ENCODE results near the gene KCNQ2.
"Not testable (repeated sequence)": the region's sequence is repeated elsewhere in the genome, so short reads cannot be mapped to it uniquely, and the experiment has no call there.

KCNQ2 gene

DNA sequence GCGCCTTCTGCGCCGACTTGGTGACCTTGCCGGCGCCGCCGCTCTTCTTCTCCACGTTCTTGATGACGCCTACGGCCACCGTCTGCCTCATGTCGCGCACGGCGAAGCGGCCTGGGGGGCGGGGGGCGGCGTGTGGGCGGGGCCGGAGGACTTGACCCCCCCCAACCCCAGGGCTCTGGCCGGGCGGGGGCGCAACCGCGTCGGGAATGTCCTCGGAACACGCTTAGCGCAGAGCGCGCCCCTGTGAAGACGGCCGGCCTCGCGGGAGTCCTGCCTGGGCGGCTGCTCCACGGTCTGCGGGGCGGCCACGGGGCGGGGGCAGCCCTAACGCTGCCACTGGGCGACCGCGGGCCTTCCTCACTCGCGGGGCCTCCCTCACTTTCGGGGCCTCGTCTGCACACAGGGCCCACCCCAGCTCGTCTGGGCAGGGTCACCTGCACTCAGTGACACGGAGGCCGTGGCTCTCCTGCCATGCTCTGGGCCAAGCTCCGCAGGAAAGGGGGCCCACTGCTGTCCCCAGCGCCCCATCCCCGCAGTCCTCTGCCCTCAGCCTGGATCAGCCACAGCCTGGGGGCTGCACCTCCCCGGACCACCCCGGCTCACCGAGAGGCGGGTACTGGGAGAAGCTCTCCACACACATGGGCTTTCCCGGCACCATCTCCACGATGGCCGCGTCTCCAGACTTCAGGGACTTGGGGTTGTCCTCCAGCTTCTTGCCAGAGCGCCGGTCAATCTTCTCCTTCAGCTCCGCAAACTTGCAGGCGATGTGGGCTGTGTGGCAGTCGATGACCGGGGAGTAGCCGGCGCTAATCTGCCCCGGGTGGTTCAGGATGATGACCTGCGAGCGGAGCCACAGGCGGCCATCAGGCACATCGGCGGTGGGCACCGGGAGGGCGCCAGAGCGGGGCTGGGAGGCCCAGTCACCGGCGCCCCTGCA lies 16.1 kb upstream of the KCNQ2 start:
- DNase-seq: no peak

DNA sequence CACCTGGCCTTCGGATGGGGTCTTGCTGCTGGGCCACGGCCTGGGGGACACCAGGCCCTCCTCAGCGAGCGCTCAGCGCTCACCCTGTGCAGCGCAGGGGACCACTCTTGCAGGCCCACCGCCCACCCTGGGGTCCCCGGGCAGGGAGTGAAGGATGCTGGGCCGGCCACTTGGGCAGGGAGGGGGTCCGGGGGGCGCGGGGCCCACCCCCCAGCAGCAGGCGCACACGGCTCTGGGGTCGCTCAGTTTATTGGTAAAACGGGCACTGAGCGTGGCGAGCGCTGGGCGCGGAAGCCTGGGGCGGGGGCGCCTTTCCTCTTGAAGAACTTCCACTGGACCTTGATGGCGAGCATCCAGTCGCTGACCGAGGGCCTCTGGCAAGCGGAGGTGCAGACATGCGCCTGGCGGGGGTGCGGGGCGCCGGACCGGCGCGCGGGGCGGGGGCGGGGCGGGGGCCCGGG lies 15.4 kb upstream of the KCNQ2 start:
- DNase-seq: no peak

DNA sequence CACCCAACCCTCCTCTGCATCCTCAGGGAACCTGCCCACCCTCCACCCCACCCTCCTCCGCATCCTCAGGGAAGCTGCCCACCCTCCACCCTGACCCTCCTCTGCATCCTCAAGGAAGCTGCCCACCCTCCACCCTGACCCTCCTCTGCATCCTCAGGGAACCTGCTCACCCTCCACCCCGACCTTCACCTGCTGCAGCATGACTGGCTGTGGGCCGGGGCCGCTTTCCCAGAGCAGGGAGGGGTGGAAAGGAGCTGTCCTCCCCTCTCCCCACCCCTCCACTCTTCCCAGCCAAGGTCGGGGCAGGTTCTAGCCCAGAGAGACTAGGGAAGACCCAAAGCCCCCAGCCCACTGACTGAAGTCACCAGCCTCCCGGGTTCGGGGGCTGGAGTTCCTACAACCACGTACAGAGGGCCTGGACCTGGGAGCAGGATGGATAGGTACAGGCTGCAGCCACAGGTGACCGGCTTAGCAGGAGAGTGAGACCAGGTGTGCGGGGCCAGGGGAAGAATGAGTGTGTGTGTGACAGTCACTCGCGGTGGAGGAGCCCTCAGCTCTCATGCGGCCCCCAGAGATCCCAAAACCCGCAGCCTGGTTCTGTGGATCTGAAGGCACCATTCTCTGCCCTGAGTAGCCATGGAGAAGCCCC lies 14.8 kb upstream of the KCNQ2 start:
- no peak for DNase-seq

DNA sequence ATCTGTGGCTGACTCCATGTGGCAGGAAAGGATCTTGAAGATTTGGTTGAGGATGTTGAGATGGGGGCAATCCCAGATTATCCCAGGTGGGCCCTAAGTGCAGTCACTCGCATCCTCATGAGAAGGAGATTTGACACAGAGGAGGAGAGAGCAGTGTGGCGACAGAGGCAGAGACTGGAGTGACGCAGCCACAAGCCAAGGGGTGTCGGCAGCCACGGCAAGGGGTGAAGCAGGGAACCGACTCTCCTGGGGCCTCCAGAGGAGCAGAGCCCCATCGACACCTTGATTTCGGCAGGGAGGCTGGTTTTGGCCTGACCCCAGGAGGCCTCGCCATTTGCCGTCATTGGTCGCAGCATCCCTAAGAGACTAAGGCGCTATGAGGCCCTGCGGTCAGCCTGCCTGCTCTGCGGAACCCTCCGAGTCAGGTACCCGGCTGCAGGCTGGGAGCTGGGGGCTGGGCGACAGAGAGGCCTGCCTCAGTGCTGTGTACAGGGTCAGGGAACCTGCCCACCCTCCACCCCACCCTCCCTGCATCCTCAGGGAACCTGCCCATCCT lies 13.9 kb upstream of the KCNQ2 start:
- no peak for DNase-seq

DNA sequence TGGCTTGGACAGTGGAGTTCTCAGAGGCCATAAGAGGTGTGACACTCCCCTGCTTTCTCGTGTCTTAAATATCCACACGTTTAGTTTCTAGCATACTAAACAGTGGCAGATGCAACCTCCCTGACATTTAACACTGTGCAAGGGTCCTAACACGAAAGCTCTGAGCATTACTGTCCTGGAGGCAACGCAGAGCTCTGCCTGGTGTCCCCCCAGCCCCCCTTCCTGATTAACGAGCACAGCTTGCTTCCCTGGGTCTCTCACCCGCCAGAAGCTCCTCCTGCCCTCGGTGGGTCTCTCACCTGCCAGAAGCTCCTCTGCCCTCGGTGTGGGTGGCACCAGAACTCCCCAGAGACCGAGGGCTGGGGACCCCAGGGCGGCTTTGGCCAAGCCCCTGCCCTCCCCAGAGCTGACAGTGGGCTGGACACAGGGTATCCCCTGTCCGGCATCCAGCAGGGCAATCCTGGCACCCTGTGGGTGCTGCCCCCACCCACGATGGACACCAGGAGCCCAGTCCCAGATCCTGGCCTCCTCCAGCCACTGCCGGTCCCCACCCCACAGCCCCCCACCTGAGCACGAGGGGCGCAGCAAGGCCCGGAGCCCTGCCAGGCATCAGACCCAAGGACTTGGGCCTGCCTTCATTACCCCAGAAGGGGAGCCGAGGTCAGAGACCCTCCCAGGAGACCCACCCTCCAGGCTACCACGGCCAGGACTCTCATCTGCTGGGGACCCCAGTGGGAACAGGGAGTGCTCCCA lies 12.4 kb upstream of the KCNQ2 start:
- no peak for DNase-seq

DNA sequence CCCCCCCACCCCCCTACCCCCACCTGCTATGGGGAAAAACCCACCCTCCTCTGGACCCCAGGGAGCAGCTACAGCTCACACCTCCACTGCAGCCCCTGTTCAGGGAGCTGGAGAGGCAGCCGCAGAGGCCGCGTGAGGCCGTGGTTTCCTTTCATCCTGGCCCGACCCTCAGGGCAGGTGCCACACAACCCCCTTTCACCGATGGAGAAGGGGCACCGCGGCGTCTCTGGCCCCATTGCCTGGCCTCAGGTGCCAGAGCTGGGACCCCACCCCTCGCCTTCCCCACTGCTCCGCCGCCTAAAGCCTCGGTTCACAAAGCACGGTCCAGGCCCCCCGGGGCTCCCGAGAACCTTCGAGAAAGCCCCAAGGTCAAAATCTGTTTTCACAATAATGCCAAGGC lies 11.8 kb upstream of the KCNQ2 start:
- DNase-seq: no peak

DNA sequence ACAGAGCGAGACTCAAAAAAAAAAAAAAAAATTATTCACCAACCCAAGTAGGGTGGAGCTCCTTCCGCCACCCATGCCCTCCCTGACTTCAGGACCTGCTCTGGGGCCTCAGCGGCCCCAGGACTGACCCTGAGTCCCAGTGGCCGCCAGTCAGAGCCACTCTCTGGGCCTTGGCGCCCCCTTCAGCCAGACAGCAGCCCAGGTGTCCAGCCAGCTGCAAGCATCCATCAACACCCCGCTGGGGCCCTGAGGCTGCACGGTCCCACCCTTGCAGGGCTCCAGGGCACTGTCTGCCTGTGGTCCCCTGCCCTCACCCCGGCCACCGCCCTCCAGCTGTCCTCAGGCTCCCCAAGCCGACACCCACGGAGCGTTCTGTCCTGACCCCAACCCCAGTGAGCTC lies 11.4 kb upstream of the KCNQ2 start:
- DNase-seq: no peak

DNA sequence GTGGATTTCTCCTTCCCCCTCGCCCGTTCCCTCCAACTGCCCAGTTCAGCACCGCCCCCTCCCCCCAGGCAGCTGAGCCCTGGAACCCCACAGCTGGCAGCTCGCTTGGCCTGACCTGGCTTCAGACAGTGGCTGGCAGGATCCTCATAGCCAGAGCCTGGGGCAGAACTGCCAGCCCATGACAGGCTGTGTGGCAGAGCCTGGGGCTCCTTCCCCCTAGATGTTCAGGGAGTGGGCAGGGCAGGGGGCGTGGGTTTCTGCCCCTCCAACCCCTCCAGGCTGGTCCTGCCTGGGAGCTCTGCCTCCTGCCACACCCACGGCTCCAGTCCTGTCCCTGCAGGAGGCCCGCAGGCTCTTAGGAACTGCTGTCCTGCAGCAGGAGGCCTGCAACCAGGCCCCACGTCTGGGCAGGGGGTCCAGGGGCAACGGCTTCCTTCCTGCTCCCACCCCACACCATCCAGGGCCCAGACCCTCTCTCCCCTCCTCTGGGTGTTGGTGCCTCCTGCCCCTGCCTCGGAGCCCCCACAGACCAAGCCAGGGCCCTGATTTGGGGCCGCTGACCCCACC lies 9.6 kb upstream of the KCNQ2 start:
- DNase-seq: no peak

DNA sequence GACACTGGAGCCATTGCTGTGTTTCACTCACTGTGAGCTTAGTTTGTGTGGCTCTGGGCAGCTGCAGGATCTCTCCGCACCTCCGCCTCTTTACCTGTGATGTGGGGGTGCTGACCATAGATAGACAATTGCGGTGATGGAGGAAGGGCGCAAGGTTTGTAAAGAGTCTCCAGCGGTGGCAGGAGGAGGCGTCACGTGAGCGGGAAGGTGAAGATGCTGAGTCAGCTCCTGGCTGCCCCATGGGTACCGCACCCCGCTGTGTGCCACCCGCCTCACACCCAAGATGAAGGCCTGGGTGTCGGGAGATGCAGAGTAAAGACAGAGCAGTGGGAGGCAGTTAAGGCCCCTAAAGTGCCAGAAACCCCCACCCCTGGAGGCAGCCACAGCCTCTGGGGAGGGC lies 9.0 kb upstream of the KCNQ2 start:
- no peak for DNase-seq

DNA sequence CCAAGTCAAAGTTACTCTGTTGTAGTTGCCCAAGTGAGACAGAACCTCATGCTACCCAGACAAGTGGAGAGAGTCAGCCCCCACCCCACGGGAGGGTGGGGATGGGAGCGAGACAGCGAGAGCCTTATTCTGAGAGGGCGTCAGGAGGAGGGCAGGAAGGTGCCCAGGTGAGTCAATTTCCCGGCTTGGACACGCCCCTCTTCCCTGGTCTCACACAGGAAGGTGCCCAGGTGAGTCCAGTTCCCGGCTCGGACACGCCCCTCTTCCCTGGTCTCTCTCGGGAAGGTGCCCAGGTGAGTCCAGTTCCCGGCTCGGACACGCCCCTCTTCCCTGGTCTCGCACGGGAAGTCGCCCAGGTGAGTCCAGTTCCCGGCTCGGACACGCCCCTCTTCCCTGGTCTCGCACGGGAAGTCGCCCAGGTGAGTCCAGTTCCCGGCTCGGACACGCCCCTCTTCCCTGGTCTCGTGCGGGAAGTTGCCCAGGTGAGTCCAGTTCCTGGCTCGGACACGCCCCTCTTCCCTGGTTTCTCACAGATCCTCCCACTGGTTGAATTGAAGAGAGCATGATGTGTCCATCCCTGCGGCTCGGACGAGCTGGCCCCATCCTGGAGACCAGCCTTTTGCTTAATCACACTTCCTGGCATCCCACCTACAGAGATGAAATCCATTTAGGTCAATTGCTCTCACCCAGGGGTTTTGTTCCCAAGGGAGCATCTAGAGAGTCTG lies 7.4 kb upstream of the KCNQ2 start:
- DNase-seq: not testable (repeated sequence)

DNA sequence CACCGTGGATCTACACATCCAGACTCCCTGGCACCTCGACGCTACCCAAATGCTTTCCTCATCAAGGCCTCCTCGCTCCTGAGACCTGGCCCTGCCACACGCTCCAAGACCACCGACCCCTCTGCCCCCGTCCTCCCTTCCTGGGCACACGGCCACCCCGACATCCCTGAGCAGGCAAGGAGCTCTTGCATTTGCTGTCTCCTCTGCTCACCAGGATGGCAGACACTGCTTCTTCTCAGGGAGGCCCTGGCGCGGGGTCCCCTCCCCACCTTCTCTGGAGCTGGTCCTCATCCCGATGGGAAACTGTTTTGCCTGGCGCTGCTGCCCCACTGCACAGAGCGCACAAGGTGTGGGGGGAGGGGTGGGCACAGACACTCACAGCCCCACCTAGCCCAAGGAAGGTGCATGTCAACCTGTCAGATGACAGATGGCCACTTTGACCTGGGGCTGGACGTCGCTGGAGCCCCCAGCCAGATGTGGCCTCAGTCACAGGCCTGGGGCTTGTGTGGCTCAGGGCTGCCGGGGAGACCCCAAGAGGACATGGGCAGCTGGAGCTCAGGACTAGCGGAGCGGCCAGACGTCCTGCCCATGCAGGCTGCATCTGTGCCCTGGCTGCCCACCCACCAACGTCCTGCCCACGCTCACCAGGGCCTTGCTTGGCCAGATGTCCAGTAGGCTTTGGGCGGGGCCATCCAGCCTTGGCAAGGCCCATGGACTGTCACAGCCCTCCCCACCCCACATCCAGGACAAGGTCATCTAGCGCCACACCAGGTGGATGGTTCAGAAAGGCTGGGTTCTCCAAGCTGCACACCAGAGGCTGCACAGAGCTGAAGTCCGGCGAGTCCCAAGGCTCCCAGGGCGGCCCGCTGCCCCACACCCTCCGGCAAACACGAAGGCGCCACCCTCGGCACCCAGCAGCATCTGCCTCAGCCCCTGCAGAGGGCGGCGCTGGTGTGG lies 6.2 kb upstream of the KCNQ2 start:
- no peak for DNase-seq

DNA sequence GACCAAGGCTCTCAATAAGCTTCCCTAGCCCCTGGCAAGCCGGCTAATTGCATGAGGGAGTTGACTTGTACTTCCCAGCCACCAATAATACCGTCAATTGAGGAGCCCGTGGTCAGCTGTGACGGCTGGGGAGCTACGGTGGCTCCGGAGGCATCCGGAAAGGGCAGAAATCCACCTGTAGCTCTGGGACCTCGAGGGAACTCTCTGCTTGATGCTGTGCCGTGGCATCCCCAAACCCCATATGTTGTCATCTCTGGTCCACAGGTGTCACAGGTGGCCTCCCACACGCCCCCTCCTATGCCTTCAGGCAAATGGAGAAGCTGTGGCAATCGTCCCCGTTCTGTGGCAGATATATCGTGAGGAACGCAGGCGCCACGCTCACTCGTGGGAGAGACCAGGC lies 5.5 kb upstream of the KCNQ2 start:
- DNase-seq: no peak

DNA sequence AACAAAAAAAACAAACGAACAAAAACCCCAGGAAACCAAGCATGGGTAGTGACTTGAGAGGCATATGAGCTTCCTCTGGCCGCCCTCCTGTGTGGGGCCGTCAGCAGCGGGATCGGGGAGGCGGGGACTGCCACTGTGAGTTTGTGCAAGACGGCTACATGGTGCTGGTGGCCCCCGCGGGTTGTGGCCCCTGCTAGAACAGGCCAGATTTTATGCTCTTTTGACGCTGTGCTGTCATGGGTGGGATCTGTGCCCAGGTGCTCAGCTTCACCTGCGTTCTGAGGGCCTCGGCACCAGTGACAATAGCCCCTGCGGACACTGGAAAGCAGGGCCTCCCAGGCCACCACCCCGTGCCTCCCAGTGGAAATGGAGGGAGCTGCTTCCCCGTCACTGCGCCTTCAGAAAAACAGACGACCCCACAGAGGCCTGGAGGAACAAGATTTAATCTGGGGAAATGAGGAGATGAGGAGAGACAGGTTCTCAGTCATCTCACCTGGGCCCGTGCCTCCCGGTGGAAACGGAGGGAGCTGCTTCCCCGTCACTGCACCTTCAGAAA lies 4.7 kb upstream of the KCNQ2 start:
- DNase-seq: no peak

DNA sequence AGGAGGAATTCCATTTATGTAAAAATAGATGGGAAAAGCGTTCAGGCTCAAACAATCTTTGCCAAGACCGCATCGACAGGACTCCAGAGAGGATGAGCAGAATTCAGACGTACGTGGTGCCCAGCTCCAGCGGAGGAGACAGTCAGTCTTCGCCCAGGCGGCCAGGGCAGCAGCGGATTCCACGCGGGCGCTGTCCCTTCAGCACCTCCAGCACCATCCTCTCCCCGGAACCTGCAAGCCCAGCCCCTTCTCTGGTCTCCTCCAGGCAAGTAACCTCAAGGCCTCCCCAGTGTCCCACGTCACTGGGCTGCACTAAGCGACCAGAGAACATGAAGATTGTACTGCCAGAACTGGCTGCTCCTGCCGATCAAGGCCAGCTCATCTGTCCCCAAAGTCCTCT lies 2.8 kb upstream of the KCNQ2 start:
- DNase-seq: no peak

DNA sequence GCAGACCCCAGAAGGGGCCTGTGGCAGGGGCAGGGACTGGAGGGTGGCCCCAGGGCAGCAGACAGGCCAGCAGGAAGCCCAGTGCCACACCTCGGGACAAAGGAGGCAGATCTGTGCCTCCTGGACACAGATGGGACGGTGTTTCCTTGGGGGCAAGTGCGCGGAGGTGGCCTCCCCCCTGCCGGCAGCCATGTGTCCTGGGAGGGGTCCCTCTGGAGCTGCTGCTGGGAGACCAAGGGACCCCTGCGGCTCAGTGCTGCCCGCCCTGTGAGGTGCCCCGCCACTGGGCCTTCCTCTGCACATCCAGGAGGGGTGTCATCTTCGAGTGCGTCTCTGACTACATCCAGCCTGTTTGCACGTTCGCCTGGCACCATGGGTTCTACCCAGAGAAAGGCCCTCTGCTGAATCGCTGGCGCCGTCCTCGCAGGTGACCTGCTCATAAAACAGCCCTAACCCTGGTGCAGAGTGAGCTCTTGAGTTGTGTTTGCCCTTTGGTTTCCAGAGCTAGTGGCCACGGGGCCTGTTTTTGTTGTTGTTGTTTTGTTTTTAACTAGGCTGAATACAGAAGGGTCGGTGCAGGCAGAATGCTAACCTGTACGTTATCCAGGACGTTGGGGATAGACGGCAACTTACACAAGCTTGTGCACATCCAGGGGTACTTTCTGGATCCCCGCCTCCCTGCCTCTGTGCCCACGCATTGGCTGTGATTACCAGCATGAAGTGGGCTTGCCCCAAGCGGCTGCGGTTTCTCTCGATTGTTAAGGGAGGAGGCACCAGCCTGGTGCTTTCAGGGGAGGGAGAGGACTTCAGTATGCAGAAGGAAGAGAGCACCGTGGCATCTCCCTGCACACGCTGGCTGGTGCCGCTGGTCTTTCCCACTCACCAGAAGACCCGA lies 1.3 kb upstream of the KCNQ2 start:
- DNase-seq: no peak

DNA sequence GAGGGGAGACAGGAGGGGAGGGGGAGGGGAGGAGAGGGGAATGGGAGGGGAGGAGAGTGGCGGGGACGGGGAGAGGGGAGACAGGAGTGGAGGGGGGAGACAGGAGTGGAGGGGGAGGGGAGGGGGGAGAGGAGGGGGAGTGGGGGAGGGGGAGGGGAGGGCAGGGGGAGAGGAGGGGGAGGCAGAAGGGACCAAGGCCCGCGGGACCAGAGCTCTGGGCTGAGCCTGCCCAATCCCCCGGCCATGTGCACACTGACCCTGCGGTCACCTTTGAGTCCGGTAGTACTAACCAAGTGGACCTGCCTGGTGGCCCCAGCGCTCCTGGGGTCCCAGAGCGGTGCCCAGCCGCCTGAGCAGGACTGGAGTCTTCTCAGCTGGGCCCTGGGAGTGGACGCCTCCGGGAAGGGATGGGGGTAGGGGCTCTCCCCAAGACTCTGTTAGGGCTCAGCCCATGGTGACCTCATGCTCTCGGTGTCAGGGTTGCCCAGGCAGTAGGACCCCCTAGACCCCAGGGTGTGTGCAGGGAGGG lies 471 bp upstream of the KCNQ2 start:
- DNase-seq: no peak

DNA sequence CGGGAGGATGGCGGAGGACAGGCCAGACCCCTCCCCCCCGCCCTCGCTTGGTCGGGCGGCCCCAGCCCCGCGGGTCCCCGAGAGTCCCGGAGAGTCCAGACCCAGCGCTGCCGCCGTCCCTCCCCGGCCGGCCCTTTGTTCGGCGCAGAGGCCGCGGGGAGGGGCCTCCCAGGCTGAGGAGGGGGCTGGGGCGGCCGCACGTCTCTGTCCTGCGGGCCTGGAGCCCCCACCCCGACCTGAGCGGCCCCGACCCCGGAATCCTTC lies 806 bp downstream of the KCNQ2 start:
- no peak for DNase-seq

DNA sequence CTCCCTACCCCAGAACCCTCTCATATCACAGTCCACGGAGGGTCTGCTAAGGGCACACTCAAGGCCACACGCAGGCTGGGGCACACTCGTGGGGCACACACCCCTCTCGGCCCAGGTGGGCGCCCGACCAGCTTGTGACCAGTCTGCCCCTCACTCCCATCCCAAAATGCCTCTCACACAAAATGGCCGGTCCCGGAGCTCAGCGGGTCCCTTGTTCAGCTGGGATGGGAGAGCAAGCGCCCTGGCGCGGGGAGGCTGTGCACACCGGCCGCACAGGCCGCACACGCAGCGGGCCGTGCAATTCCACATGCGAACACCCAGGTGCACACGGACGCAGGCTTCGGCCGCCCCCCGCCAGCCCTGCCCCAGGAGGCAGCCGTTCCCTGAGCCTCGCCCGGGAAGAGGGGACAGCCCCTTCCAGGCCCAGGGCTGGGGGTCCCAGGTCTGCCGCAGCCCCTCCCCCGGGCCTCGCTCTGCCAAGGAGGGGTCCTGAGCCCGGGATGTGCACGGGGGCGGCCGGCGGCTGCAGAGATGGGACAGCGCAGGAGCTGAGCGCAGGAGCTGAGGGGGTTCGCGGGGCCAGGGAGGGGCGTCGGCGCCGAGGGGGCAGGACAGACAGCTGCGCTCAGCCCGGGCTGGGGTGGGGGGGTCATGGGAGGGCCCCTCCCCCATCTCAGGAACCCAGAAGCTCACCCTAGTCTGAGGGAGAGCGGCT lies 1.3 kb downstream of the KCNQ2 start:
- no peak for DNase-seq

DNA sequence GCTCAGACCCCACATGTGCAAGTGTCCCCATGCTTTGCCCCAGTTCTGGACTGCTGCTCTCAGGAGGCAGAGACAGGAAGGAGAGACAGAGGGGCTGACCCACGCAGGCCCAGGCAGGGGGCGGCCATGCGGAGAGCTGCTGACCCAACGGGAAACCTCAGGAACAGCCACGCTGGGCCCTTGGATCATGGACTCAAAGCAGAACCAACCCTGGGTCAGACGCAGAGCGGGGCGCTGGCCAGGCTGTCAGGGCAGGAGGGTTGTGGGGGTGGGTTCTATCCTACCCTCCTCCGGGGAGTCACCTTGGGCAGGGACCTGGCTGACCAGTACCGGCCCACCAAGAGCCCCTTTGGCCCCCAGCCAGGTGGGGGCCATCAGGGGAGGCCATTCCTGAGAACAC lies 2.0 kb downstream of the KCNQ2 start:
- no peak for DNase-seq
